ENCODE measurements around the gene MAFB.
"Not testable (repeated sequence)": the region's sequence is repeated elsewhere in the genome, so short reads cannot be mapped to it uniquely, and the experiment has no call there.

MAFB gene

DNA sequence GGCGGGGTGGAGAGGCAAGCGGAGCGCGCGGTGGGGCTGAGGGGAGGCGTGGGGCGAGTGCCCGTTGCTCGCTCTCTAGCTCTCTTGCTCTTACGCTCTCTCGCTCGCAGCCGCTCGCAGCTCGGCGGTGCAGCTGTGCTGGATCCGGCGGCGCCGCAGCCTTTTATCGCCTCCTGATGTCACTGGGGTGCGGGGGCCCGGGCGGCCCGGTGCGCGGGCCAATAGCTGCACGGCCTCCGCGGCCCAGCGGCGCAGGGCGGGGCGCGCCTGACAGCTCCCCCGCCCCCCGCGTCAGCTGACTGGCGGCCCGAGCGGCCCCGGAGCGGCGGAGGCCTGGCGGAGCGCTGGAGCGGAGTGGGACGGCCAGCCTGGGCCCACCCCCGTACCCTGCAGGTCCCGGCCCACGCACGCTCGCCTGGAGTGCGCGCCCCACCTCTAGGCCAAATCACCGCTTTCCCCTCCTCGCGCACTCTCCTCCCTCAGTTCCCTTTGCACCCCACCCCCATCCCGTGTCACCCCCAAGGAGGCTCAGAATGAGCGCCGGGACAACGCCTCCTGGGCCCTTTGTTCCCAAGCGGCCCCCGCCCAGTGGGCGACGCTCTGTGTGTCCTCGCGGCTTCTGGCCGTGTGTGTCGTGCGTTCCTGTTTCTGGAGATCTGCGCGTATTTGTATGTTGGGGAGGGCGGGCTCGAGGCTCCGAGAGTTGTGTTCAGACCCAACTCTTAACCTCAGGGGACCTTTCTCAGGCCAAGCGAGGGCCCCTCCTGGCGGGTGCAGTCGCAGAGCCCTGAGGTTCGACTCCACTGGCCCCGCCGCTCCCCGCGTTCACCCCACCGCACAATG, at the start of gene MAFB:
MAFB (minus strand) TSS at position 137 of the 843 bp plus-strand sequence. CDS start 386 bp downstream, outside the sequence.
- DNase-seq = peak; percentile 80 to 87

DNA sequence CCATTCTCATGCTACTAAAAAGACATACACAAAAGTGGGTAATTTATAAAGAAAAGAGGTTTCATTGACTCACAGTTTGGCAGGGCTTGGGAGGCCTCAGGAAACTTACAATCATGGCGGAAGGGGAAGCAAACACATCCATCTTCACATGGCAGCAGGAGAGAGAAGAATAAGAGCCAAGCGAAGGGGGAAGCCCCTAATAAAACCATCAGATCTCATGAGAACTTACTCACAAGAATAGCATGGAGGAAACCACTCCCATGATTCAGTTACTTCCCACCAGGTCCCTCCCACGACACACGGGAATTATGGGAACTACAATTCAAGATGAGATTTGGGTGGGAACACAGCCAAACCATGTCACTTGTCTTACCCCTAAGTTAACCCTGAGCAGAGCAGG, 47.4 kb upstream of the MAFB start:
- not testable (repeated sequence) for DNase-seq

DNA sequence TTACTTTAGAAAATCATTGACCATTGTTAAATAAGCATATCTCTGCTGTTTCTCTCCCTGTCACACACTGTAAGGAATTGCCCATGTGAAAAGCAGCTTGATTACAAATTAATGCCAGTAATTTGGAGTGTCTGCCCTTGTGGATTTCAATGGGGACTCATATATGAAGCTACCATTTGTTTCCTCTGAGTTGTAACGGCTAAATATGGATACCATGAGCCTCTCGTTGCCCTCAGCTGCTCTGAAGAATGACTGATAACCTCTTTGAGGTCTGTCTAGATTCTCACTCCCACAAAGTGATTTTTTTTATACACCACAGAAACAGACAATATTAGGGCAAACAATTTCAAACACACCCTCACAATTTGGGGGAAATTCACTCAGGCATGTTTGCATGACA, 40.0 kb upstream of the MAFB start:
- DNase-seq = no peak

DNA sequence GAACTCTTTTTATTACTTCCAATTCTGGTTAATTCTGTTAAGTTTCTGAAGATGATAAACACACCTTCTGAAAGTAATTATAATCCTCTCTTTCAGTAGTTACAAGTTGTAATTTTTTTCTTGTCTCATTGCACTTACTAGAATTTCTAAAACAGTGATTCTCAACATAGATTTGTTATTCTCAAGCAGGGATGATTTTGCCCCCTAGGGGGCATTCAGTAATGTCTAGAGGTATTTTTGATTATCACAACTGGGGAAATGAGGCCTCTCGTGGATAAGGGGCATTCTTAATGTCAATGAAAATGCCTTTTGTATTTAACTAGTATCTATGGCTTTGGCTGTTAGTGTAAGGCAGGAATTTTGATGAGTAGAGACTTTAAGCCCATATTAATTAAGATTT, 39.4 kb upstream of the MAFB start:
- DNase-seq = no peak

DNA sequence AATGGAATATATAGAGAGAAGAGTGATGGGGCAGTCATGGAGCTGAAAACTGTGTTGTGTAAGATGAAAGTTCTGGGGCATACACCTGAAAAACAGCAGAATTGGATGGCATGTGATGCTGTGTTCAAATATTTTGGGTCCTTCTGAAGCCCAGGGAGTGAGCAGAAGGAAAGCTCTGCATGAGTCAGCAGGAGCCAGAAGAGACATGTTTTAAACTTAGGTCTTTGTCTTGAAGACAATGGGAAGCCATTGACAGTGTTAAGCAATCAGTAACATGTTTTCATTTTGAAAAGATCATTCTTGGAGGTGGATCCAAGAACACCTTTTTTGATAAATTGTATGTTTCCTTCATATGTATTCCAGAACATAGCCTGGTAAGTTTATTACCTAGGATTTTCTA, 38.9 kb upstream of the MAFB start:
- no peak for DNase-seq

DNA sequence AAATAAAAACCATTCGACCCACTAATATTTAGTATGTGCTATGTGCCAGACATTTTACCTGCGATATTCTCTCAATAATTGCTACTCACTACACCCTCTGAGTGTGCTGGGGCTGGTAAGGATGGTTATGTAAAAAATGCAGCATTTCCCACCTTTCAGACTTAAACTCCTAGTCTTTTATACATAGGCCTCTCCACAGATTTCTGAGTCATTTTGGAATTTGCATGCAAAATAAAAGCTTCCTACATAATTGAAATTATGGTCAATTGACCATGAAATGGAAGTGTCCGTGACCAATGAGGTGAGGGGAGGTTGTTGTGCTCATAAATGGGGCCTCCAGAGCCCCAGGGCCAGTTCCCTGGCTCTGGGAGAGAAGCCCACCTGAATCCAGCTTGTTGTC, 37.7 kb upstream of the MAFB start:
- no peak for DNase-seq

DNA sequence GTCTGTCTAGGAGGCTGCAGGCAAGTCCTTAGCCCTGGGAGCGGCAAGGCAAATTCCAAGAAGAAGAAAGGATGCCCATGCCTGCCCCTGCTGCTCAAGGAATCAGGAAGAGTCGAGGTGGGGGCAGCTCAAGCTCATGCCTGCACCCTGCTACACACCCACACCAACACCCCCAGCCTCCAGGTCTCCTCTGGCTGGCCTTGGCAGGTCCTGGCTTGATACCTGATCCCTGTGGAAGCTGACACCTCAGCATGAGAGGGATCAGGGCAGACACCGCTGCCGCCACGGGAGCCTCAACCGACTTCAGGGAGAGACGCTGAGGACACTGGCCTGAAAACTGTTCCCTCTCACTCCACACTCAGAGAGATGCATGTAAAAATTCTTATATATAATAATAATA, 35.5 kb upstream of the MAFB start:
- DNase-seq = no peak

DNA sequence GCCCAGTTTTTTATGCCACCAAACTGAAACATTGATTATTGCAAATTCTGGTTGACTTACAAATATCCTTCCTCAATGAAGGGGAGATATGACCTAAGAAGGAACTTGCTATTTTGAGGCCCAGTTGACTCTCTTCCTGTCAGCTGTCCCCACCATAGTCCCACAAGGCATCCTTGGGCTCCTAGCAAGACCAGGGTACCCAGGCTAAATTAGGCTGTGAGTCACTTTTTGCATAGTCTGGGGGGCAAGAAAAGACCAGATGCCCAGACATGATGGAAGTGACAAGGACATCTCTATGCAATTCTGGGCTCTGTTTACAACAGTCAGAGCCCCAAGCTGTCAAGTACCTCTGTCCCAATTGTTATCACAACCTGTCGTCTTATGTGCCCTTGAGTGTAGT, 31.8 kb upstream of the MAFB start:
- no peak for DNase-seq

DNA sequence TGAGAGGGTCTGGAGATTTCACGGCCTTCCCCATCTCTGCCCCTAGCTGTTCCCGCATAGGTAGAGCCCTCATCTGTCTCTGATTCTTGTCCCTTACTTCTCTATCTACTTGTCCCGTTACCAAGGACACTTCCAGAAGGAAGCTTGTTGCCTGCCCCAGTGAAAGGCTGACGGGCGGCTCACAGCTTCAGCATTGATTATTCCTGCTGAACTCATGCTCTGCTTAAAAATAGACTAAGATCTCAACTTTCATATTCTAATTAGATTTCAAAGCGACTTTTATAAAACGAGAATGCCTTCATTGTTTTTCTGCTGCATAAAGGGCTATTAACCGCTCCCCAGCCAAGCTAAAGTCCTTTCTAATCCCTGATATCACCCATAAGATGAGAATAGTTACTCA, 31.1 kb upstream of the MAFB start:
- no peak for DNase-seq

DNA sequence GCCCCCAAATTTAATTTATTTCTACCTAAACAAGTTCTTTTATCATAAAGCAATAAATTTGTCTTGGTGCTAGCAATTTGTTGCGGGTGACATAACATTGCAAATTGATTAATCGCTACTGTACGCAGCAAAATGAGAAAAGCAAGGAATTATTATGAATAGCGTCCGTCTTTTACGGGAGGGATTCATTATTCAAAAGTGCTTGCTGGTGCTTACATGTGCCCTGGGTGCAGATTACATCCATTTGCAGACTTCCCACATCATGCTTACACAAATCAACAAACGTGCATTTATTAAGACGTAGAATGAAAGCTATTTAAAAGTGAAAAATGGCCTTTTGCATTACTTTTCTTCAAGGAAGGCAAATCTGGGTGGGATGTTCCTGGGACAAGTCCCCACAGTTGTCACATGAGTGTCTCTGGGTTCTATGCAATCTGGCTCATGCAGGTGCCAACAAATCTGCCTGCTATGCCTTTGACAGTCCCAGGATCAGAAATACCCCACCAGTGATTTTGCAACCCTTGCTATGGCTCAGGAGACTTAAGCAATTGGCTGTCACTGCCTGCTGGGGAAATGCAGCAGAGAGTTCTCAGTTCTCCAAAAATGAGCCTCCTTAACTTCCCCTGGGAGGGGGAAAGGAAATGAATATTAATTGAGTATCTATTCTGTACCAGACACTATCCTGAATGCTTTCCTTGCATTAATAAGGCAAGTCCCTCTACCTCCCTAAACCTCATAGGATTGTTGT, 30.1 kb upstream of the MAFB start:
- DNase-seq = no peak

DNA sequence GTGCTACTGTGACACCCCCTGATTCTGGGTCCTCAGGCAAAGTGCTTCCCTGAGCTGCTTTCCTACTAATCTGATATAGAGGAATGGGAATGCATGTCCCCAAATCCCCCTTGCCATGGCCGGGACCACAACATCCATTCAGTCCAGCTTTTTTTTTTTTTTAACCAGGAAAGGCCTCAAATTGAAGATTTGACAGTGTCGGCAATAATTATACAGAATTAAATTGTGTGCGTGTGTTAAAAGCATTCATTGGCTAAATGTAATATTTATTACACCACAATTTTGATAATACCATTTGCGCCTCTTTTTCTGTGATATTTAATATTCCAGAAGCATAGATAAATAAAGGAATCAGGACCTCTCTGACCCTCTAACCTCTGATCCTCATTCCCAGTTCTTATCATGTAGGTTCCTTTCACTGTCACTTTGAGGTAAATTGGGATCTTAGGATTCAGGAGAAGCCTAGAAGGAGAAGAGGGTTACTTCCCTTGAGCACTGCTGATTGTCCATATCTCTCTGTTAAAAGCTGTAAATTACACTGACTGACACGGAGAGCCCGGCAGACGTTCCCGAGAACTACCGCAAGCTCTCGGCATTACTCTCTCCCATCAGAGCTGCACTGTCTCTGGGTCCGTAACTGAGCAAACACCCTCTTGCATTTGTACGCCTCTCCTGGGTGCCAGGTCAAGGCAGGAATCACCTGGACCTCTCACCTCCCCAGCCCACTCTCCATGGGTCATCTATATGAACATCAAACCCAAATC, 29.4 kb upstream of the MAFB start:
- no peak for DNase-seq

DNA sequence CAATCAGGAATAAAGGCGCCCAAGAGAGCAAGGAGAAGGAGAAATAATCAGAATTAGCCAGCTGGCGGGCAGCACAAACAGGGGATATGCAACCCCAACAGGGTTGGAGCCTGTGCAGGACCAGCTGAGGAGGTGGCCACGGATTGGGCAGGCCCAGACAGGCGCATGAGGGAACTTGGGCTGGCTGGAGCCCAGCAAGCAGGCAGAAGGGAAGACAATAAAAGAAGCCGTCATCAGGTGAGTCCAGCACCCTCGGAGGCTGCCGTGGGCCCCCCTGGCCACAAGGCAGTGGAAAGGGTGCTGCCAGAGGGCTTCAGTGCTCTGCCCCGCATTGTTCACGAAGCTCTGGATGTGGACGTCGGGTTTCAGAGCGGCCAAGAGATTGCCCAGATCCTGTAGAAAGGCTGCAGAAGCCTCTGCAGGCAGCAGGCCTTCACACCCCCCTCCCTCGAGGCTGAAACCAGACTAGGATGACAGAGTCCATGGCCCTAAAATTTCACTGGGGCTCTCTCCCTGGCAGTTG, 28.4 kb upstream of the MAFB start:
- no peak for DNase-seq

DNA sequence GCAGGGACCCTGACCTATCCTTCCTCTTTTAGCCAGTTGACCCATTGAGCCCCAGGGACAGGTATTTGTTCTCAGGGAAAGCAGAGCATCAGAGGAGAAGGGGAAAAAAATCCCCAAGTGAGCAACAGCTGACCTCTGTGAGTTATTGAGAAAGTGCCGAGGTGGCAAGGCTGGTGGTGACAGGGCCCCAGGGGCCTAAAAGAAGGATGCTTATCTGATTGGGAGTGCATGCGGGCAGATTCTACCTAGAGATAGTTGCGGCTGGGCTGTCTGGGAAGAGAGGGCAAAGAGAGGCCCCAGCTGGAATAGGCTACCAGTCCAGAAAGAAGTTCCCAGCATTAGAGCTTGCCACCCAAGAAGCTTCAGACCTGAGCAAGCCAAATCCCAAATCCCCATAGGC, 26.5 kb upstream of the MAFB start:
- no peak for DNase-seq

DNA sequence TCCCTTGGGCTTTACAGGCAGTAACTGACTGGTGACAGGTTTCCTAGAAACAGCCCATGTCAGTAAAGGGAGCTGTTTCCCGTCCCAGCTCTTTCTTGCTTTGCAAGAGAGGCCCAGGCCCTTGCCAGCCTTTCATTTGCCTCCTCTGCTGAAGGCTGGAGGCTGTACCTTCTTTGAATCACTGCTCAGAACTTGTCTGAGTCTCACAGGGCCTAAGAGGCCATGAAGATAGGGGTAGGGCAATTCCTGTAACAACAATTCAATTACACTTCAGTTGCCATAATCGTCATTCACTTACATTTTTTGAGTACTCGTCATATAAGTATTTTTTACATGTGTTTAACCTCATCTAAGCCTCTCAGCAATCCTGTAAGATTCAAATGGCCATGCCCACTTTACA, 25.9 kb upstream of the MAFB start:
- no peak for DNase-seq

DNA sequence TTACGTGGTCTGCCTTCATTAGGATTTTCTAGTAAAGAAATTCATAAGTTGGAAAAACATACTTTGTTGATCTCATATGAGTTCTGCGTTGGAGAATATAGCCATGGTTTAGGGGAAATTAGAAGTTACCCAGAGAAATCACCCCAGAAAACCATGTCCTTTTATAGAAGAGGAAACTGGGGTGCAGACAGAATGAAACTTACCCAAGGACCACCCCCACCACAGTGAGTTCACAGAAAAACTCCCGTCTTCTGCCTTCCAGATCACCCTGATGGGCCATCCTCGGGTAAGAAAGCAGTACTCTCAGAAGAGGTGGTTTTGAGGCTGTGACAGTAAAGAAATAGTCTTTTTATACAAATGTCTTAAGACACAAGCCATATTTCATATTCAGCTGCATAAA, 25.1 kb upstream of the MAFB start:
- no peak for DNase-seq

DNA sequence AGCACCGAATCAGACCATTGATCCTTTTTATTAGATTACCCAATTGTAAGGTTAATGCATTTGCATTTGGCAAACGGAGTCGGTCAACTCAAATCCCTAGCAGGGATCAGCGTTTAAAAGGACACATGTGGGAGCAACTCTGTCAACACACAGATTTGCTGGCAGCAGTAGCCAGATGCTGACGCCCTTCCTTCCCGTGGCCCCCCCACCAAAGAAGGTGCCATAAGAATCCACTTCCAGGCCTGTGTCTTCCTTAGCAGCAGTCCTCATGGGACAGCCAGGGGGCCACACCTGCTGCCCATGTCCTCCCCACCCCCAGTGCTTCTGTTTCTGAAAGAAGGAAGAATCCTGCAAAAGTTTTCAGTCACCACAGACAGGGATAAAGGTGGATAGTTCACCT, 24.5 kb upstream of the MAFB start:
- no peak for DNase-seq

DNA sequence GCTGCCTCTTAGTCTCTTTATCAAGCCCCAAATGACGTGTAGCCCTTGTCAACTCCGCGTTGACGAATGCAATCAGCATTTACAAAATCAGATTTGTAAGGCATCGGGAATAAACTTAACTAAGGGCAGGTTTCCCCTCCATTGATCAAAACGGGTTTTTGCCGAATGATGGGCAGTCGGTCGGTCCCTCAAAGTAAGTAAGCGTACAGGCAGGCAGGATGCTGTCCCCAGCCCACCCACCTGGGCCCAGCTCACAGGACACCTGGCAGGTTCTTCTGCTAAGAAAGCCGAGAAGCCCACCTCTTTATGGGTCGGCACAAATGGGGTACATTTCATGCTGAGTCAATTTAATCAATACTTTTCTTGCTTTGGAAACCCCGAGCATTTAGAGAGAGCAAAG, 22.0 kb upstream of the MAFB start:
- no peak for DNase-seq

DNA sequence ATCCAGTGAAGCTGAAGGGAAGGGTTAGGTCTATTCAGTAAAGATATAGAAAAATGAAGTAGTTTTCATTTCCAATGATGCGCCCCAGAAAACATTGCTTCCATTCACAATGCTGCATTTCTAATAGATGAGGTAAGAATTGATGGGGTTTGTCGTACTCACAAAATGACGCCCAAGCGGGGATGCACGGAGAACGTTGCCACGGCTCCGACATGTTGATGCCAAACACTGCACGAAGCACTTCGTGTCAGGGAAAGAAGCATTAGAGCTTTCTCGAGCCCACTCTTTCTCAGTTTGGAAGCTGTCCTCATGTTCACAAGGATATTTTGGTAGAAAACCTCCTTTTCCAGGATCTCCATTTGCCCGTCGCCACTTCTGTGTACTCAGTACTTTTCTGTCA, 21.6 kb upstream of the MAFB start:
- no peak for DNase-seq

DNA sequence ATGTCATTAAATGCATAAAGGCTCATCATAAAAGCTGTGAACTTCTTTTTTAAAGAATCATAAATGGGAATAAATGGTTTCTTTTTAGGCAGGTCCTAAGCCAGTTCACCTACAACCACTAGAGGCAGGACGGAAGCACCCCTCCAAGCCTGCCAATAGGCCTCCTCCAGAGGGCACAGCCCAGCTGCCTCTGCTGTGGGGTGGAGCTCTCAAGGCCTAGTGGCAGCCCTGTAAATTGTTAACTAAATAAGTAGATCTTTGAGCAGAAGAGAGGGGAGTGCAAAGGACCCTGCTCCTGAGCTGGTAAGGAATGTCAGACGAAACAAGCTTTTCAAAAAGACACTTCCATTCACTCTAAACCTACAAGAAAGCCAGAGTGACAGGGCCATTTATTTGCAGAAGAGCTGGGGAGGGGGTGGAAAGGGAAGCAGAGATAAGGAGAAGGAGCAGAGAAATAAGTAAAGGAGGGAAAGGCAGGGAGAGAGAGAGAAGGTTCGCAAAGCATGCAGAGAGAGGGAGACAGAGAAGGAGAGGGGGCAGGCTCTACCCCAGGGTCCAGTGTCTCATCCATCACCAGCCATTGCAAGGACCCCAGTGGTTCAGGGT, 18.0 kb upstream of the MAFB start:
- DNase-seq = peak in 1 of 2 experiments; percentile 9

DNA sequence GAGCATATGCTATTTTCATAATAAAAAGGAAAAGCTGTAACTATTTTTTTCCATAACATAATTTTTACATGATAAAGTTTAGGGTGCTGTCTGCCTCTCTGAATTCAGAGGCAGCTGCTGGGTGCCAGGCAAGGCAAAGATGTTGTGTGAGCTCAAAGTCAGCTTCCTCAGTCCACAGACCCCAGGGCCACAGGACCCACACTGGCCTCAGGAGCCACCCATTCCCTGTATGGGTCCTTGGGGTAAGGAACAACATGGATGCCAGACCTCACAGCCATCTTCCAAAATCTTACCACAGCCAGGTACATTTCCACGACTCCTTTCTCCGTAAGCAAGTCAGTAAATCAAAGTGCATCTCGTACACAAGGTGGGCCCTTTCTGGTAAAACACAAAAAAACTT, 16.4 kb upstream of the MAFB start:
- DNase-seq = no peak

DNA sequence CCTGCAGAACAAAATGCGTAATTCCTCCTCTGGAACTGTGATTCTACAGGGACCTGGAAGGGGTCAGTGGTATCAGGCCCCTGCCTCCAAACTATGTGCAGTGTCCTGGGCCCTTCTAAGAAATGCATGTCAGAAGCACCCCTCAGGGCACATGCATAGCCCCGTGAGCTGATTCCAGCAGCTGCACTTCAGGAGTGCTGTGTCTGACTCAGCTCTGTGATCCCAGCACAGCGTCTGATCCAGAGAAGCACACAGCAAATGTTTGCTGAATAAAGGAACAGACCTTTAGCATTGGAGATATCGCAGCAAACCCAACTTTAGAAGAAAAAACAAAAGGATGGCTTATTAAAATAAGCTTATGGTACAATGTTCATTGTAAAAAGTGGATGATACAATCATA, 15.8 kb upstream of the MAFB start:
- no peak for DNase-seq

DNA sequence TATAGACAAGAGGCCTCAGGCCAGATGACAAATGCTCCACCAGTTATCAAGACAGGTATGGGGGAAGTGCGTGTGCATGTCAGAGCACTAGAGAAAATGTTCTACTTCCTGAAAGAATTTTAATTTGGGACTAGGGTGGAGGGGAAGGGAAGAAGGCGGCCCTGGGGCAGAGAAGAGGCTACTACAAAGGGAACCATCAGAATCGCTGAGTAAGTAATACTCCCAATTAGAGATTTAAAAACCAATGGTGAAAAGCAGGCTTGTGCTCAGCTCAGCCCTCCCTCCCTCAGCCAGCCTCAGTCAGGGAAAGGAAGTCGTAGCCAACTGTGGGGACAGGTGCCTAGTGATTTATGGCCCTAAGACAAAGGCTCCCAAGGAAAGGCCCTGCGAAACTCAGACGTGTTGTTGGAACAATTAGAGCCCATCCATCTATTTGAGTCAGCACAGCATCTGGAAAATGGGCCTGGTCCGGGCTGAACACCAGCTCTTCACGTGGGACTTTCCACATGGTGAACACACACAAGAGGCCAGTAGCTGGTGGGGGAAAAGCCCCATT, 15.0 kb upstream of the MAFB start:
- no peak for DNase-seq

DNA sequence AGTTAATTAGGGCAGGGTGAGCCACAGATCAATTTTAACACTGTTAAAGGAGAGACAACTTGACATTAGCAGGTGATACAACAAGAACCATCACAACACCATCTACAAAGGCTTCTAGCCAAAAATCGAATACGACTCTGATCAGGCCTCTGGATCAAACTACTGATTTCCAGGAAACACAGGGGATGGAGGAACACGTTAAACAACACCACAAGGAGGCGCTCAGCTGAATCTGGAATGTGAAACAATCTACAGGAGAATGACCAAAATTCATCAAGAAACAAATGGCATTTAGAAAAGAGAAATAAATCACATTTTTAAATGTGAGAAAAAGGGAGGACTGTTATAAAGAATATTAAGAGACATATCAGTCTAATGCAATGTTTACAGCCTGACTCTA, 13.5 kb upstream of the MAFB start:
- DNase-seq = no peak
